ENCODE data around the gene ZNHIT2.

GRCh38 chr11:65160643-65161042 is 43.1 kb upstream of the ZNHIT2 start:
- TF ChIP-seq CTCF (optimal IDR thresholded peaks at IDR 0.05 in 1 of 3, IDR thresholded peaks at IDR 0.05 in 1 of 3, conservative IDR thresholded peaks at IDR 0.05 in 1 of 3; ENCODE audit: extremely low read depth in 1 of 3, insufficient read depth in 2 of 3, low read length in 3 of 3) (no peak), EZH2 (IDR thresholded peaks at IDR 0.05; ENCODE audit: low read length) (no peak)
